Activated CD4-positive, alpha-beta memory T cell treated with anti-CD3 and anti-CD28 coated beads for 36 hours (primary cell): Measurements from ENCODE around the gene DRAXIN. TPM values are rescaled to one million over a fixed set of nuclear protein-coding genes. Genes with fewer than 3 reads are reported as not detected.

Experiments
- CTCF ChIA-PET: fragments of 350-600 bp; sonication (Branson Sonifier 250); formaldehyde crosslinking; loops from one replicate; lab custom pipeline; 2021; ENCODE audit warnings: antibody characterized with exemption, inconsistent platforms; lab: Charles Lee
- POLR2A ChIA-PET: fragments of 350-600 bp; sonication (Branson Sonifier 250); formaldehyde crosslinking; loops from one replicate; lab custom pipeline; 2021; ENCODE audit warnings: antibody characterized with exemption; lab: Charles Lee
- DNase-seq: peaks from one replicate; pipeline ENCODE4 v3.0.0-alpha.2; 2020
- H3K27ac Mint-ChIP-seq: one replicate; pipeline ENCODE4 v1.8.0; 2021; ENCODE audit warnings: mixed read lengths
- H3K27me3 Mint-ChIP-seq: one replicate; pipeline ENCODE4 v1.8.0; 2021; ENCODE audit warnings: mixed read lengths
- H3K36me3 Mint-ChIP-seq: one replicate; pipeline ENCODE4 v1.8.0; 2021; ENCODE audit warnings: mixed read lengths
- H3K4me1 Mint-ChIP-seq: one replicate; pipeline ENCODE4 v1.8.0; 2021; ENCODE audit warnings: low read depth, mixed read lengths
- H3K4me3 Mint-ChIP-seq: one replicate; pipeline ENCODE4 v1.8.0; 2021; ENCODE audit warnings: mild to moderate bottlenecking, mixed read lengths
- H3K9me3 Mint-ChIP-seq: one replicate; pipeline ENCODE4 v1.8.0; 2021; ENCODE audit warnings: mixed read lengths
- intact Hi-C: fragments of 100-400 bp; cut with micrococcal nuclease; formaldehyde crosslinking; loops from one replicate; pipeline ENCODE4 v1.15.1; 2023
- total RNA-seq, 2 experiments: library from RNA; stranded (reverse); gene quantifications; one replicate each; pipeline ENCODE4 v1.2.3, GENCODE V29; 2021

Gene DRAXIN
- total RNA-seq, 2 experiments from 2014 or later, result 0.05 to 0.07 TPM

DNA sequence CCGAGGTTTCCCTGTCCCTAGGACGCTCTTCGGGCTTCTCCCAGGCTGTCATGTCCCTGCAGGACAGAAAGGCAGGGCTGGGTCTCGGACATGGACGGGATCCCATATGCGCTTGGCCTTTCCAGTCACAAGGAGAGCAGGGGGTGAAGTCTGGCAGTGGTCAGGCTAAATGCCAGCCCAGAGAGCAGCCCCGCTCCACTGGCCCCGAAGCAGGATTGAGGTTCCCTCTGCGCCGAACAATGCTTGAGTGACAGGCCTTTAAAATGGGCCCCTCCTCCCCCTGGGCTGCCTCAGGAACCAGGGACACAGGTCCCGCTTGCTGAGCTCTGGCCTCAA lies 12.7 kb downstream of the DRAXIN start:
- no peak for DNase-seq
- Mint-ChIP-seq H3K4me1 (no peaks in the 10 kb centered on the region), H3K36me3 (no peaks in the 10 kb centered on the region), H3K4me3 (no peak overlapping the region), H3K27ac (no peak overlapping the region), H3K9me3 (no peaks in the 10 kb centered on the region), H3K27me3 (peaks cover 3% of the 10 kb centered on the region)
- CTCF ChIA-PET, result interaction anchor here (1.8 kb wide), 1 partner anchor 15 kb away, joined by 7 read pairs; no protein-coding TSS in a partner anchor
- POLR2A ChIA-PET, result no interaction called here
- intact Hi-C loops, result no loop called here

DNA sequence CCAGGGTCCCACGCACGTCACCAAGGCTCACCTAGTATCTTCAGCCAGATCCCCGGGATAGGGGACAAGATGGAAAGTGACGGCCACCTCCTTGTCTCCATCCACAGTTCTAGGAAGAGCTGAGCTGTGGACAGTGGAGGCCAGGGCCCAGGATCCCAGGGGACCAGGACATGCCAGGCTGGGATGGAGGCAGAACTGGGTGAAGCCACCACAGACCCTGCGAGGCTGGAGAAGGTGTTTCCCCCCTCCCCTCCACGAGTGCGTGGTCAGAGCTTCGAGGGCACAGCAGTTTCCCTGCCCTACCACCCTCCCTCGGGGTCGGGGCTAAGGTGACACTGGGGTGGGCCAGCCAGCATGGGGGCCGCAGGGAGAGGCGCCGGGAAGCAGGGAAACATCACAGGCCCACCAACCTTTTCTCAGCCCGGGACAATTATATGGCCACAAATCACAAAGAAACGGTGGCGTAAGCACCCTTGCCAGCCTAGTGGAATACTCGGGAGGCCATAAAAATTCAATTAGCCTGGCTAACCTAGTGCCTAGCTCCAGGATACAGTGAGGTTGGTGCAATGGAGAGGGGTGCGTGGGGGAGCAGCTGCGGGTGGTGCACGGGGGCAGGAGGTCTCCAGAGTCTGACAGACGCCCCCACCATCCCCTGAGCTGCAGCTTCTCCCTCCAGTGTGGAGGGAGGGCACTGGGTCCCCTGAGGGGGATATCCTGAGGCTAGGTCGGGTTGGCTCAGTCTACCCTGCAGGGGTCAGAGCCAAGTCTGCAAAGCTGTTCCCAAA lies 13.4 kb downstream of the DRAXIN start:
- POLR2A ChIA-PET, result no interaction called here
- no peaks in the 10 kb centered on the region for H3K4me1 Mint-ChIP-seq

DNA sequence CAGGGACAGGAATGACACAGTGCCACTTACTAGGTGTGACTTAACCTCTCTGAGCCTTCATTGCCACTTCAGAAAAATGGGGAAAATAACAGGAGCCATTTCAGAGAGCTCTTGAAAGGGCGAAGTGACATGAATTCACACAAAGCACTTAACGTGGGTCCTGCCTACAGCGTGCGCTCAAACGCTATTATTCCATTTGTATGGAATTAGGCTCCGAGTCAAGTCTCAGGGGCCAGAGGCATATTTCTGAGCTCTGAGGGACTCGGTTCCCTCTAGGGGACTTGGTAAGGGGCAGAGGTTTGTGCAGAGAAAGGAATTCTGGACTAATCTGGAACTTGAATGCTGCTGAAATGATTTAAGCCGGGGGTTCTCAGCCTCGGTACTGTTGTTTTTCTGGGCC lies 14.1 kb downstream of the DRAXIN start:
- intact Hi-C loops, result no loop called here
- H3K4me1 Mint-ChIP-seq, result no peaks in the 10 kb centered on the region
- DNase-seq, result no peak
- peaks cover 2% of the 10 kb centered on the region for H3K27me3 Mint-ChIP-seq
- H3K36me3 Mint-ChIP-seq, result no peaks in the 10 kb centered on the region
- ChIA-PET CTCF (interaction anchor here (1.2 to 1.3 kb wide), 2 partner anchors 55 to 60 kb away, joined by 3 read pairs; no protein-coding TSS in a partner anchor), POLR2A (no interaction called here)
- no peaks in the 10 kb centered on the region for H3K9me3 Mint-ChIP-seq
- no peak overlapping the region for H3K4me3 Mint-ChIP-seq
- no peak overlapping the region for H3K27ac Mint-ChIP-seq

More for the DNA sequence above, 13.4 kb downstream of the DRAXIN start:
- H3K36me3 Mint-ChIP-seq, result no peaks in the 10 kb centered on the region
- peaks cover 2% of the 10 kb centered on the region for H3K27me3 Mint-ChIP-seq
- intact Hi-C loops, result no loop called here
- CTCF ChIA-PET, result interaction anchor here (1.2 to 1.8 kb wide), 3 partner anchors 15 to 59 kb away, joined by 3 to 7 read pairs (median 3); no protein-coding TSS in a partner anchor
- no peak for DNase-seq
- H3K9me3 Mint-ChIP-seq, result no peaks in the 10 kb centered on the region
- H3K27ac Mint-ChIP-seq, result no peak overlapping the region
- no peak overlapping the region for H3K4me3 Mint-ChIP-seq

DNA sequence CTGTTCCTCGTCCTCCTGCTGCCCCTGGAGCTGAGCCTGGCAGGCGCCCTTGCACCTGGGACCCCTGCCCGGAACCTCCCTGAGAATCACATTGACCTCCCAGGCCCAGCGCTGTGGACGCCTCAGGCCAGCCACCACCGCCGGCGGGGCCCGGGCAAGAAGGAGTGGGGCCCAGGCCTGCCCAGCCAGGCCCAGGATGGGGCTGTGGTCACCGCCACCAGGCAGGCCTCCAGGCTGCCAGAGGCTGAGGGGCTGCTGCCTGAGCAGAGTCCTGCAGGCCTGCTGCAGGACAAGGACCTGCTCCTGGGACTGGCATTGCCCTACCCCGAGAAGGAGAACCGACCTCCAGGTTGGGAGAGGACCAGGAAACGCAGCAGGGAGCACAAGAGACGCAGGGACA lies 14.8 kb downstream of the DRAXIN start:
- no peak for DNase-seq
- ChIA-PET CTCF (no interaction called here), POLR2A (no interaction called here)
- no peaks in the 10 kb centered on the region for H3K36me3 Mint-ChIP-seq
- H3K27ac Mint-ChIP-seq, result no peak overlapping the region
- H3K9me3 Mint-ChIP-seq, result no peaks in the 10 kb centered on the region
- H3K4me3 Mint-ChIP-seq, result no peak overlapping the region
- peaks cover under 1% of the 10 kb centered on the region for H3K27me3 Mint-ChIP-seq
- H3K4me1 Mint-ChIP-seq, result no peaks in the 10 kb centered on the region
- intact Hi-C loops, result no loop called here

DNA sequence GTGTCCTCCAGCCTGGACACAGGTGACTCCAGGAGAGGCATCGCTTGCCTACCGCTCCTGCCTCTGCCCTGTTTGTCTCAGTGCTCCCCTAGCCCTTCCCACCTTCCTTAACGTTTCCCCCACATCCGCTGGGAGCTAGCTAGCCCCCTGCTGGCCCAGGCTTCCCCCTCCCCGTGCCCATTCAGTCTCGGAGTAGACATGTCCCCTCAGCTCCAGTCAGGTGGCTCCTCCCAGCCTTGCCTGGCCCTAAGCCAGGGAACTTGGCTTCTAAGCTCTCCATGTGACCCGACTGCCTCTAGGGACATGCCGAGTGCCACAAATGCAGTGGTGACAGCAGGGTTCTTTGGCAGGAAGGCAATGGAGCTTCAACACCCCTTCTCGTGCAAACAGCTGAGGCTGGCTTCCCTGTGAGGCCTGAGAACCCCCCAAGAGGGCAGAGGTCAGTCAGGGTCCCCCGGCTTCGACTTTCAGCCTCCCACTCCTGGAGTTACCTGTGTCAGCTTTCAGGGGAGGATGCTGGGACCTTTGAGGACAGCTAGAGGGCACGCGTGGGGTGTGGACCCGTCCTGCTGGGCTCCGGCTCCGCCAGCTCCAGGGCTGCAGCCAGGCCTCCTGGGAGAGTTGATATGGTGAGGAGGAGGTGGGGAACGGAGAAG lies 16.2 kb downstream of the DRAXIN start:
- POLR2A ChIA-PET, result interaction anchor here (0.6 to 1.5 kb wide), 3 partner anchors 12 to 55 kb away, joined by 3 to 4 read pairs (median 3); no protein-coding TSS in a partner anchor
- Mint-ChIP-seq H3K4me1 (no peaks in the 10 kb centered on the region), H3K27me3 (peaks cover 2% of the 10 kb centered on the region), H3K36me3 (no peaks in the 10 kb centered on the region), H3K27ac (no peak overlapping the region), H3K4me3 (no peak overlapping the region), H3K9me3 (no peaks in the 10 kb centered on the region)
- intact Hi-C loops, result no loop called here
- CTCF ChIA-PET, result interaction anchor here (0.9 to 1.3 kb wide), 5 partner anchors 12 to 670 kb away, joined by 3 to 5 read pairs (median 3); no protein-coding TSS in a partner anchor
- no peak for DNase-seq

DNA sequence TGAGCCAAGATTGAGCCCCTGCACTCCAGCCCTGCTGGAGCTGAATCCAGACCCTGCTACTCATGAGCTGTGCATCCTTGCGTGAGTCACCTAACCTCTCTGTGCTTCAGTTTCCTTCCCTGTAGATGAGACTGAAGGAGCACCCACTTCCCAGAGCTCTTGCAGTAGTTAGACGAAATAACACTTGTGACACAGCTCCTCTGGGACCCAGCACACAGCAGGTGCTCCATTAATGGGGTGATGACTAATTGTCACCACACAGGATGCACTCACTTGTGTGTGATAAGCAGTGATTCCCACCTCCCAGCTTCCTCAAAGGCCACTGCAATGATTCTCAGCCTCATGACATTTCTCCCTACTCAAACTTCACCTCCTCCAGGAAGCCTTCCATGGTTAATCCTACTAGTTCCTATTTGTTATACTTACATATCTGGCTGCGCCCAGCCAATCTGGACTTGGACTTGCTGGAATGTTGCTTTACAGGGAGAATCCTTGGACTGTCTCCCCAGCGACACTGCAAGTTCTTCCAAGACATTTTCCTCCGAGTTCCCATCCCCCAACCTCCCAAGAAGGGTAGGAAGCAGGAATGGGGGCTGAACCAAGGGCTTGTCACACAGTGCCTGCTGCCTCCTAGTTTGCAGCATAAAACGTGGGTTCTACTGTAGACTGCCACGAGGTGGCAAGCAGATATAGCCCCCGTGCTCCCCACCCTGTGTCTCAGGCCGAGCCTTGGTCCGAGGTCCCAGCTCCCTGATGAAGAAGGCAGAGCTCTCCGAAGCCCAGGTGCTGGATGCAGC lies 17.2 kb downstream of the DRAXIN start:
- H3K4me1 Mint-ChIP-seq, result no peaks in the 10 kb centered on the region
- POLR2A ChIA-PET, result interaction anchor here (0.6 to 1.5 kb wide), 3 partner anchors 11 to 56 kb away, joined by 3 to 4 read pairs (median 3); no protein-coding TSS in a partner anchor
- no peaks in the 10 kb centered on the region for H3K9me3 Mint-ChIP-seq
- CTCF ChIA-PET, result interaction anchor here (1.0 to 1.3 kb wide), 4 partner anchors 11 to 63 kb away, joined by 3 to 4 read pairs (median 4); partner anchors contain the start of gene FBXO6
- intact Hi-C loops, result no loop called here
- H3K4me3 Mint-ChIP-seq, result no peak overlapping the region
- H3K36me3 Mint-ChIP-seq, result no peaks in the 10 kb centered on the region
- H3K27me3 Mint-ChIP-seq, result peaks cover 2% of the 10 kb centered on the region
- no peak for DNase-seq
- no peak overlapping the region for H3K27ac Mint-ChIP-seq

DNA sequence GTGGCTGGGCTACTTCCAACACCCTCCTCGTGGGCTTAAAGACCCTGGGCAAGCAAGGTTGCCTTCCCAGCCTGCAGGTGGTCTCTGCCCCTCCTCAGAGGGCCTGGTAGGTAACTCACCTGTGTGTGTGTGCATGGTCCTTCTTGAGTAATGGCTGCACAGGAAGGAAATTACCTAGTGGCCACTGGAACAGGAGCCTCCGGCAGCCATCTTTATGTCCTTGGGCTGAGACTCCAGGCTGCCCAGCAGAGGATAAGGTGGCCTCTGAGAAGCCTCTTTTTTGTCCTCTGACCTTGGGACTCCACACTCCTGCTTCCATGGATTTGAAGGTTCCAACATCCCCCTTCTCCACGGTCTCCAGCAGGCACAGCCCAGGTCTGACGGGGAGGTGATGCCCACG lies 20.0 kb downstream of the DRAXIN start:
- no peak for DNase-seq
- Mint-ChIP-seq H3K36me3 (no peaks in the 10 kb centered on the region), H3K27me3 (peaks cover 2% of the 10 kb centered on the region), H3K4me3 (no peak overlapping the region), H3K27ac (no peak overlapping the region), H3K4me1 (no peaks in the 10 kb centered on the region), H3K9me3 (no peaks in the 10 kb centered on the region)
- ChIA-PET CTCF (interaction anchor here (0.7 to 2.5 kb wide), 8 partner anchors 8 to 66 kb away, joined by 3 to 21 read pairs (median 4); partner anchors contain the start of gene FBXO6), POLR2A (no interaction called here)
- intact Hi-C loops, result no loop called here

DNA sequence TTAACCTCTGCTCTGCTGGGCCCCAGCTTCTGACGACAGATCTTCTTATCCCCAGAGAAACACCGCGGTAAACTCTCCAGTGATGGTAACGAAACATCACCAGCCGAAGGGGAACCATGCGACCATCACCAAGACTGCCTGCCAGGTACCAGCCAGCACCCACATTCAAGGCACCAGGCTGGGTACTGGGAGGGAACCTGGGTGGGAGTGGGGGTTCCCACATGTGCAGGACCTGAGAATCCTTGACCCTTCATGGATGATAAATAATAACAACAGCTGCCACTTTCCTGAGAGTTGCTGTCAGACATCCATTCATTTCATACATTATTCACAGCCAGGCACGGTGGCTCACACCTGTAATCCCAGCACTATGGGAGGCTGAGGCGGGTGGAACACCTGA lies 20.8 kb downstream of the DRAXIN start:
- POLR2A ChIA-PET, result no interaction called here

DNA sequence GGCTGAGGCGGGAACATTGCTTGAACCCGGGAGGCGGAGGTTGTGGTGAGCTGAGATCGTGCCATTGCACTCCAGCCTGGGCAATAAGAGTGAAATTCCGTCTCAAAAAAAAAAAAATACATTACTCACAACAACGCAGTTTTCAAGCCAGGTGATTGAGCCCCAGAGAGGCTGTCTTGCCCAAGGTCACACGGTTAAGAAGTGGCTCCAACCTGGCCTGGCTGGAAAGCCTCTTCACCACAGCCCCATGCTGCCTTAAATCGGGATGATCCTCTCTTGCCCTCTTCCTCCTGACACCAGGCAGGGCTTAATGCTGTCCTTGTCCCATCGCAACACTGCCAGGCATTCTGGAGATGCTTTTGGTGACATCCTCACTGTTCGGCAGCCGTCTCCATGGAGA lies 21.6 kb downstream of the DRAXIN start:
- H3K27me3 Mint-ChIP-seq, result peaks cover 2% of the 10 kb centered on the region
- no peak overlapping the region for H3K27ac Mint-ChIP-seq
- H3K36me3 Mint-ChIP-seq, result no peaks in the 10 kb centered on the region
- ChIA-PET CTCF (interaction anchor here (0.7 kb wide), 2 partner anchors 80 to 102 kb away, joined by 3 read pairs; no protein-coding TSS in a partner anchor), POLR2A (no interaction called here)
- H3K4me3 Mint-ChIP-seq, result no peak overlapping the region
- intact Hi-C loops, result no loop called here
- no peaks in the 10 kb centered on the region for H3K4me1 Mint-ChIP-seq
- DNase-seq, result no peak
- no peaks in the 10 kb centered on the region for H3K9me3 Mint-ChIP-seq

More for the DNA sequence above, 20.8 kb downstream of the DRAXIN start:
- H3K4me3 Mint-ChIP-seq, result no peak overlapping the region
- no peak for DNase-seq
- intact Hi-C loops, result no loop called here
- no peaks in the 10 kb centered on the region for H3K9me3 Mint-ChIP-seq
- CTCF ChIA-PET, result interaction anchor here (0.7 kb wide), 1 partner anchor 102 kb away, joined by 3 read pairs; no protein-coding TSS in a partner anchor
- H3K27ac Mint-ChIP-seq, result no peak overlapping the region
- H3K4me1 Mint-ChIP-seq, result no peaks in the 10 kb centered on the region
- H3K36me3 Mint-ChIP-seq, result no peaks in the 10 kb centered on the region
- H3K27me3 Mint-ChIP-seq, result peaks cover 2% of the 10 kb centered on the region

DNA sequence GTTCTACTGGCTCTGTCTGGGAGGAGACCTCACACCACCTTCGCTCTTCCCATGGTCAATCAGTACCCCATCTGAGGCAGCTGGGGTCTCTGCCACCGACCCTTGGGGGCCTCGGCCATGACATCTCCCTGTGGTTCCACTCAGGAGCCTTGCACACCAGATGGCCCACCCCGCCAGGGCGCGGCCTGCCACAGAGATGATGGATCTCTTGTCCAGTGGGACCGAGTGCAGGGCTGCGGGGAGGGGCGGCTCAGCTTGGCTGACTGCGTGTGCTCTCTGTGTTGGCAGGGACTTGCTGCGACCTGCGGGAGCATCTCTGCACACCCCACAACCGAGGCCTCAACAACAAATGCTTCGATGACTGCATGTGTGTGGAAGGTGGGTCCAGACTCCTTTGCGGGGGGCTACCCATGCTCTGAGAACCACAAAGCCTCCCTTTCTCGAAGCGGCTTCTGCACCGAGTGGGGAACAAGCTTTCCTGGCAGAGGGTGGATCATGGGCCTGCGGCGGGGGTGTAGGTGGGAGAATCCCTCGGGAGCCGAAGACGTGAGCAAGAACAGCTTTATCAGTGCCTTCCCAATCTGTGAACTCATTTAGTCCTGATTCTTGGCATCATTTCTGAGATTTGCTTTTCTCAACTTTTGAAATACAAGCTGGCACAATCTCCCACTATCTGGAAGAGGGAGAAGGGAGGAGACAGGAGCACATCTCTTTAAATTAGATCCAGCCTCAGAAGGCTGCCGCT lies 23.5 kb downstream of the DRAXIN start:
- H3K9me3 Mint-ChIP-seq, result no peaks in the 10 kb centered on the region
- no peak overlapping the region for H3K4me3 Mint-ChIP-seq
- H3K27ac Mint-ChIP-seq, result no peak overlapping the region
- peaks cover 11% of the 10 kb centered on the region for H3K4me1 Mint-ChIP-seq
- intact Hi-C loops, result no loop called here
- ChIA-PET POLR2A (no interaction called here), CTCF (interaction anchor here (0.6 to 1.6 kb wide), 3 partner anchors 51 to 399 kb away, joined by 3 to 4 read pairs (median 3); partner anchors contain the start of gene FBXO6)
- no peaks in the 10 kb centered on the region for H3K36me3 Mint-ChIP-seq
- H3K27me3 Mint-ChIP-seq, result peaks cover 2% of the 10 kb centered on the region
- DNase-seq, result no peak
